K562 (cell line): ENCODE data around the gene UPF1. TPM values are rescaled to one million over a fixed set of nuclear protein-coding genes. Genes with fewer than 3 reads are reported as not detected.

Experiments used
- ARID3B ChIP-seq: fragments of 250-450 bp; sonication (Bioruptor Pico); IDR thresholded peaks from 2 replicates; pipeline ENCODE4 v1.4.0; 2020; ENCODE audit warnings: borderline replicate concordance
- BMI1 ChIP-seq: fragments of 150-350 bp; IDR thresholded peaks from 2 replicates; pipeline ENCODE4 v1.6.1; 2014; ENCODE audit warnings: low read length
- BRCA1 ChIP-seq, 2 experiments: fragments of 450-650 bp in 1 of 2; sonication (generic) in 1 of 2; formaldehyde crosslinking in 1 of 2; IDR thresholded peaks; 2 replicates each; pipeline versions ENCODE4 v1.5.0 to v1.6.1; 2017 to 2020; ENCODE audit warnings: mild to moderate bottlenecking in 1 of 2, missing genetic modification reagents in 1 of 2
- CBX3 ChIP-seq, 2 experiments: IDR thresholded peaks; 1 replicate in 1 of 2; 2 replicates in 1 of 2; pipeline ENCODE4 v1.6.1; 2012; ENCODE audit warnings: inconsistent platforms in 2 of 2, low read length in 2 of 2, borderline replicate concordance in 1 of 2, control low read depth in 1 of 2
- CREB1 ChIP-seq, 2 experiments: sonication (generic) in 1 of 2; formaldehyde crosslinking in 1 of 2; IDR thresholded peaks; 2 replicates each; pipeline versions ENCODE4 v1.6.1 to v1.8.0; 2012 to 2022; ENCODE audit warnings: inconsistent platforms in 1 of 2, mild to moderate bottlenecking in 1 of 2, missing genetic modification reagents in 1 of 2, moderate library complexity in 1 of 2
- CREM ChIP-seq: IDR thresholded peaks from 2 replicates; pipeline ENCODE4 v1.6.1; 2014; ENCODE audit warnings: antibody characterized with exemption, low read depth
- FOXP1 ChIP-seq: sonication (generic); formaldehyde crosslinking; IDR thresholded peaks from 2 replicates; pipeline ENCODE4 v1.8.0; 2022; ENCODE audit warnings: mild to moderate bottlenecking, missing genetic modification reagents
- MAFF ChIP-seq: IDR thresholded peaks from 2 replicates; pipeline ENCODE4 v1.6.1; 2012; ENCODE audit warnings: low read length, improper control_type of control experiment
- NFE2L1 ChIP-seq: fragments of 450-650 bp; IDR thresholded peaks from 2 replicates; pipeline ENCODE4 v1.6.1; 2016; ENCODE audit warnings: missing genetic modification characterization, low read depth, mild to moderate bottlenecking, missing compliant biosample characterization, moderate library complexity, borderline replicate concordance
- NFYB ChIP-seq: IDR thresholded peaks from 2 replicates; pipeline ENCODE4 v1.6.1; 2011; ENCODE audit warnings: mild to moderate bottlenecking, moderate library complexity; ENCODE audit not compliant: insufficient read length; ENCODE audit errors: extremely low read depth
- NR2C1 ChIP-seq, 2 experiments: fragments of 450-650 bp; IDR thresholded peaks; 2 replicates each; pipeline ENCODE4 v1.6.1; 2017; ENCODE audit warnings: mild to moderate bottlenecking in 2 of 2, antibody characterized with exemption in 1 of 2, inconsistent platforms in 1 of 2, missing compliant biosample characterization in 1 of 2, missing genetic modification characterization in 1 of 2
- POLR2G ChIP-seq: fragments of 200-400 bp; formaldehyde crosslinking; IDR thresholded peaks from 2 replicates; pipeline ENCODE4 v1.6.1; 2017; ENCODE audit warnings: low read depth, mild to moderate bottlenecking, antibody characterized with exemption, low read length, moderate library complexity
- SMARCA4 ChIP-seq: fragments of 450-650 bp; IDR thresholded peaks from 2 replicates; pipeline ENCODE4 v1.6.1; 2016
- STAG1 ChIP-seq: sonication (generic); formaldehyde crosslinking; IDR thresholded peaks from 2 replicates; pipeline ENCODE4 v1.5.0; 2020; ENCODE audit warnings: missing genetic modification reagents, borderline replicate concordance
- YBX1 ChIP-seq: fragments of 450-650 bp; IDR thresholded peaks from 2 replicates; pipeline ENCODE4 v1.7.1; 2016; ENCODE audit warnings: mild to moderate bottlenecking
- ZBTB11 ChIP-seq, 3 experiments: fragments of 200-800 bp in 1 of 3; fragments of 250-450 bp in 1 of 3; fragments of 450-650 bp in 1 of 3; sonication (Bioruptor Pico) in 1 of 3; sonication (Bioruptor generic) in 1 of 3; formaldehyde crosslinking in 1 of 3; IDR thresholded peaks; 2 replicates each; pipeline versions ENCODE4 v1.6.1 to v1.8.0; 2016 to 2022; ENCODE audit warnings: mild to moderate bottlenecking in 2 of 3, missing genetic modification characterization in 2 of 3, missing compliant biosample characterization in 1 of 3, moderate library complexity in 1 of 3
- ZNF239 ChIP-seq: fragments of 250-450 bp; sonication (Bioruptor Pico); IDR thresholded peaks from 2 replicates; pipeline ENCODE4 v1.4.0; 2020; ENCODE audit warnings: mild to moderate bottlenecking
- polyA plus RNA-seq, 8 experiments: library from polyadenylated mRNA; depleted of rRNA in 4 of 8; stranded (reverse) in 5 of 8; unstranded in 3 of 8; fragments of >200 nt; fragmentation: Nextera tagmentation in 2 of 8; fragmentation: Illumina TruSeq in 1 of 8; extraction: Ambion mirVana in 2 of 8; extraction: Trizol in 1 of 8; gene quantifications; 2 replicates each; pipeline versions ENCODE4 v1.2.1 to v1.2.3, GENCODE V29; 2011 to 2014; ENCODE audit warnings: inconsistent platforms in 1 of 8, missing spikeins in 1 of 8
- total RNA-seq, 7 experiments: library from RNA; depleted of rRNA in 6 of 7; stranded (reverse); fragments of >200 nt in 6 of 7; fragmentation: Illumina TruSeq in 2 of 7; extraction: Trizol in 2 of 7; gene quantifications; 2 replicates each; pipeline versions ENCODE4 v1.2.1 to v1.2.3, GENCODE V29; 2011 to 2021; ENCODE audit warnings: low replicate concordance in 1 of 7
- TF ChIP-seq, protein P1 (sequence below): fragments of 200-800 bp; sonication (Bioruptor generic); IDR thresholded peaks from 2 replicates; pipeline ENCODE4 v1.6.1; 2017; ENCODE audit warnings: missing genetic modification characterization, missing compliant biosample characterization

UPF1 gene
- total and polyA plus RNA-seq, 9 of the 15 experiments (the other 6 are each of a cell fraction or from before 2014, with no cell fraction given), result 0.34 to 103 (median 27.9) TPM

GRCh38 chr19:18883526-18884304 lies 52.0 kb downstream of the UPF1 start (continued):
- TF ChIP-seq ZBTB11 (CRISPR knock-in tag; IDR thresholded peaks at IDR 0.05) (no peak), BRCA1 (IDR thresholded peaks at IDR 0.05) (no peak), BRCA1 (CRISPR knock-in tag; IDR thresholded peaks at IDR 0.05) (no peak), NR2C1 (IDR thresholded peaks at IDR 0.05) (no peak), NR2C1 (tag; IDR thresholded peaks at IDR 0.05) (no peak), NFE2L1 (no peak), FOXP1 (no peak), STAG1 (CRISPR knock-in tag) (peak; percentile 6; the same call in 1 of the 2 replicates), NFYB (no peak), CREB1 (IDR thresholded peaks at IDR 0.05) (no peak), CREB1 (CRISPR knock-in tag; IDR thresholded peaks at IDR 0.05) (no peak), POLR2G (peak; percentile 43; the same call in 1 of the 2 replicates), MAFF (no peak), ARID3B (CRISPR knock-in tag) (no peak), CBX3 (IDR thresholded peaks at IDR 0.05; ENCODE audit: borderline replicate concordance in 1 of 2, low read length in 2 of 2) (no peak), YBX1 (no peak), CREM (no peak; the same call in 1 of the 2 replicates), ZNF239 (CRISPR knock-in tag) (no peak), BMI1 (no peak), SMARCA4 (no peak)
- TF ChIP-seq, protein P1, sequence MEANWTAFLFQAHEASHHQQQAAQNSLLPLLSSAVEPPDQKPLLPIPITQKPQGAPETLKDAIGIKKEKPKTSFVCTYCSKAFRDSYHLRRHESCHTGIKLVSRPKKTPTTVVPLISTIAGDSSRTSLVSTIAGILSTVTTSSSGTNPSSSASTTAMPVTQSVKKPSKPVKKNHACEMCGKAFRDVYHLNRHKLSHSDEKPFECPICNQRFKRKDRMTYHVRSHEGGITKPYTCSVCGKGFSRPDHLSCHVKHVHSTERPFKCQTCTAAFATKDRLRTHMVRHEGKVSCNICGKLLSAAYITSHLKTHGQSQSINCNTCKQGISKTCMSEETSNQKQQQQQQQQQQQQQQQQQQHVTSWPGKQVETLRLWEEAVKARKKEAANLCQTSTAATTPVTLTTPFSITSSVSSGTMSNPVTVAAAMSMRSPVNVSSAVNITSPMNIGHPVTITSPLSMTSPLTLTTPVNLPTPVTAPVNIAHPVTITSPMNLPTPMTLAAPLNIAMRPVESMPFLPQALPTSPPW (CRISPR knock-in tag), result no peak
